Right ventricle myocardium inferior (tissue), 1 donor: ENCODE results near the gene PRSS27. TPM values are rescaled to one million over a fixed set of nuclear protein-coding genes. Genes with fewer than 3 reads are reported as not detected.
A peak's percentile ranks its signal among the peaks of the same experiment; 100 is the strongest.
"Not testable (repeated sequence)": the region's sequence is repeated elsewhere in the genome, so short reads cannot be mapped to it uniquely, and the experiment has no call there.

Experiments
- ATAC-seq: fragments of 200-7000 bp; cut with Tn5 transposase; one replicate; pipeline ENCODE4 v1.9.1; 2020; ENCODE audit warnings: mild to moderate bottlenecking, moderate library complexity
- DNase-seq: peaks from one replicate; pipeline ENCODE4 v3.0.0; 2021; ENCODE audit errors: missing footprints
- intact Hi-C: fragments of 100-400 bp; cut with DNase I; formaldehyde crosslinking; loops from one replicate; pipeline ENCODE4 v1.11.0; 2022
- total RNA-seq: library from RNA; stranded (reverse); fragmentation: NEBNext Ultra II Directional; extraction: Animal tissue kit (Norgen Biotek cat#: 25700); gene quantifications from one replicate; pipeline ENCODE4 v1.2.1, GENCODE V29; 2021
- donor health status: DM: no; HTN: yes; CAD: no; lungs with severe emphysema.

Gene PRSS27
- total RNA-seq, 1 donor from 2014 or later = 0.30 TPM

DNA sequence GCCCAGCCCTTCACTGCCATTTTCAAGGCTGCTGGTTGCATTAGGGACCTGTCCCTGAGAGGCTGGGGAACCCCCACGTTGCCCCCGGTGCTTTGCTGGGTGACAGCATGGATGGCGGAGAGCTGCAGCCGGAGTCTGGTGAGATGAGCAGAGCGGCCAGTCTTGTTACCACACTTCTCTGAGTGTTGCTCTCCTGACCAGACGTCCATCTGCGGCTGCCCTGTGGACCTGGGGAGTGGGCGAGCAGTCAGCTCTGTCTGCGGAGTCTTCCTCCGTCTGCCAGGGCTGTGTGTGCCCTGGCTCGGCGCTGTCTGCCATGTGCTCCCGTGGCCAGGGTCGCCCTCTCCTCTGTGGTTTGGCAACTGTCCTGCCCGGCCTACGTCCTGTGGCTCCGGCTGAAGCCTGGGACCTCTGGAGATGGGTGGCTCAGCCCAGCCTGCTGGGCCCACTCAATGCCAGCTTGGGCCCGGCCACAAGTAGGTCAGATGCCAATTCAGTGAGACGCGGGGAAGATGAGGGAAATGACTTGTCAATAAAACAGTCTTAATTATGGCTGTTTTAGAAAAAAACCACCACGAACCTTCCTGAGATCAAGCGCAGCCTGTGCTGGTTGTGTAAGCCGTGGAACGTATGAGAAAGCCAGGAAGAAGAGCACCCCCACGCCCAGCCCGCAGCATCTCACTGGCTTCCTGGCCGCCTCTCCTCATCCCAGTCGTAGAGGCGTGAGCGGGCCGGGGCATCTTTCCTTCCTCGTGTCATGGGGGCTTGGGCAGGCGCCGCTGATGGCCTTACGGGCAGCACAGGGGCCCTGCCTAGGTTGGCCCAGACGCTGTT lies 29.8 kb downstream of the PRSS27 start:
- peak; percentile 57 for DNase-seq
- ATAC-seq = no peak
- intact Hi-C loops = loop anchor here (10.0 kb wide), 1 partner anchor 175 kb away; no protein-coding TSS in a partner anchor

DNA sequence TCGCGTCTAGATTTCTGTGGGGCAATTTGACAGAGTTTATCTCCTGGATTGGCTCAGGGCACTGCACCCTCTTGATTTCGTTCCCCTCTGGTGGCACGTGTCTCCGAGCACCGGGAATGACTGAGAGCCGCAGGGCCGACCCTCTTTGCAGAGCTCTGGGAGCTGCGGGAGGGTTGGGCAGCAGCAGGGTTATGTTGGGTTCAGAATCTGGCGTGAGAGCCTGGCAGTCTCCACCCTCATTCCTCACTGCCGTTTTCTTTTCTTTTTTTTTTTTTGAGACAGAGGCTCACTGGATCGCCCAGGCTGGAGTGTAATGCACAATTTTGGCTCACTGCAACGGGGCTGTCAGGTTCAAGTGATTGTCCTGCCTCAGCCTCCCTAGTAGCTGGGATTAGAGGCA lies 30.6 kb downstream of the PRSS27 start:
- intact Hi-C loops, ATAC-seq, DNase-seq: not testable (repeated sequence)

DNA sequence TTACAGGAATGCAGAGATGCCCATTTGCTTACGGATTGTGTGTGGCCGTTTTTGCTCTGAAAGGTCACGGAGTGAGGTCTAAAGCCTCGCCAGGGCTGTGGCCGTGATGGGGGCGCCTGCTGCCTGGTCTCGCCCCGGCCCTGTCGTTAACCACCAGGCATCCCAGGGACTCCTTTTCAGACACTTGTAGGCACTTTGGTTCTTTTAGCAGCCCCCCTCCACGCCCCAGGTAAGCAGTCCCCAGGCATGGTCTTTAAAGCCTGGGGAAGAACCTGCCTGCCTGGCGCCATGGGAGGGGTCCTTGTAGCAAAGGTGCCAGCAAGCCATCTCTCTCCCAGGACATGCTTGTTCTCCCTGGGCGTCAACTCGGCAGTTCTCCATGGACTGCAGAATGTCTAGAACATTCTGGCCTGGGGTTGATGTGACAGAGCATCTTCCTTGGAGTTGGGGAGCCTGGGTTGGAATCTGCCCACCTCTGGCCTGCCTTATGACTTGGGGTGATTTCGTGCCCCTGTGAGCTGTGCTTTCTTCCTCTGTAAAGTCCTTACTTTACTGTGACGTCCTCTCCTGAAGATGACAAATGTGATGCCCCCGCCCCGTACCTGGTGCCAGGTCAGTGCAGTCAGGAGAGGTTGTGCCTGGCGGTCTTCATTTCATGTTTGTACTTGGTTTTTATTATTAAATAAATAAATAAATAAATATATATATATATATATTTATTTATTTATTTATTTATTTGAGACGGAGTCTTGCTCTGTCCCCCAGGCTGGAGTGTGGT lies 32.3 kb downstream of the PRSS27 start:
- no peak for ATAC-seq
- intact Hi-C loops = no loop called here
- peak; percentile 30 for DNase-seq

DNA sequence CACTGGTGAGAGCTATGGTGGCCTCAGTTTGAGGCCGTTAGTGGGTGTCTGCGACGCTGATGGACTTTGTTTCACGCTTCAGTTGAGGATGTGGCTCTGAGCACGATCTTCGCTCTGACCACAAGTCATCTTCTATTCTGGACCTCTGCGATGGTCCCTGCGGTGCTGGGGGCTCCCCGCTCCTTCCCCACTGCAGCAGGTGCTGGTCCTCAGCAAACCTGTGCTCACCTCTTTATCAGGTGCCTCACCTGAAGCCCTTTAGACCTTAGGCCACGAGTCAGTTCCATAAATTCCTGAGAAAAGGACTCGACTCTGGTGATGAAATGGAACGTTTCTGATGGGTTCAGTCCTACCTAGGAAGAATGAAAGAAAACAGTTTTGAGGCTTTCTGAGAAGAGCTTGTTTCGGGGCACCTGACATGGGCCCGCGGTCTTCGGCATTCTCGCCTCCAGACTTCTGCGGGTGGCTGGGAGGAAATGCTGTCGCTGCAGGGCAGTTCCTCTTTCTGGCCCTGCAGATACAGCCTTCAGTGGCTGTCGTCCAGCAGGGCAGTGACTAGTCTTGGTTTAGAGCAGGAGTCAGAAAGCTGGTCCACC lies 33.0 kb downstream of the PRSS27 start:
- intact Hi-C loops = no loop called here
- ATAC-seq = no peak
- peak; percentile 87 for DNase-seq

DNA sequence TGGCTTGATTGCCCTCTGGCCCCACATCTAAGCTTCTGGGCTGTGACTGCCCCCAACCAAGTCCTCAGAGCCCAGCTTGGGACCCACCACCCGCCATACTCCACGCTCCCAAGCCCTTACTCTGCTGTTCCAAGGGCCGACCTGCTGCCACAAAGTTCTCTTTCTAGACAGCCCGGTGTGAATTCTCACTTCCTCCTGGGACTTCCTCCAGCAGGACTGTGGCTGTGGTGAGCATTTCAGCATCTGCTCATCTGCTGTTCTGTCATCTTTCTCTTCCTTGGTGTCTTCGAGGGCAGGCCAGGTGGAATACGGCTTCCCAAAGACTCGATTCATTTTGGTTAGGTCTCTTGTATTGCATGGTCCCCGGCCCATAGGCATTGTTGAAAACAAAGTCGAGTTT lies 33.9 kb downstream of the PRSS27 start:
- DNase-seq, intact Hi-C loops, ATAC-seq: not testable (repeated sequence)

DNA sequence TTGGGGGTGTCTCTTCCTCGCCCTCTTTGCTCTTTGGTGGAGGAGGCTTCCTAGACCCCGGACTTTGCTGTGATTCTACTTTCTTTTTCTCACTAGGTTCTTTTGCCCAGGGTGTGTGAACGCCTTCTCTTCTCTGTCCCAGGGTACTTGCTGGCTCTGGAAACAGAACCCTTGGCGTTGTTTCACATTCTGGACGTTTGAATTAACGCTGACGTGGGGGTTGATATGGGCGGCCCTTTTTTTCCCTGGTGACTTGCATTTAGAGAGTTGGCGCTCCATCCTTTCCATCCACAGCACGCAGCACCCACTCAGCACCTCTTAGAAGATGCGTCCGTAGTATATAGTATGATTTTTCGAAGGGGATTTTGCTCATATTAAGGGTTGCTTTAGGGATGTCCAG lies 37.0 kb downstream of the PRSS27 start:
- intact Hi-C loops, DNase-seq, ATAC-seq: not testable (repeated sequence)

DNA sequence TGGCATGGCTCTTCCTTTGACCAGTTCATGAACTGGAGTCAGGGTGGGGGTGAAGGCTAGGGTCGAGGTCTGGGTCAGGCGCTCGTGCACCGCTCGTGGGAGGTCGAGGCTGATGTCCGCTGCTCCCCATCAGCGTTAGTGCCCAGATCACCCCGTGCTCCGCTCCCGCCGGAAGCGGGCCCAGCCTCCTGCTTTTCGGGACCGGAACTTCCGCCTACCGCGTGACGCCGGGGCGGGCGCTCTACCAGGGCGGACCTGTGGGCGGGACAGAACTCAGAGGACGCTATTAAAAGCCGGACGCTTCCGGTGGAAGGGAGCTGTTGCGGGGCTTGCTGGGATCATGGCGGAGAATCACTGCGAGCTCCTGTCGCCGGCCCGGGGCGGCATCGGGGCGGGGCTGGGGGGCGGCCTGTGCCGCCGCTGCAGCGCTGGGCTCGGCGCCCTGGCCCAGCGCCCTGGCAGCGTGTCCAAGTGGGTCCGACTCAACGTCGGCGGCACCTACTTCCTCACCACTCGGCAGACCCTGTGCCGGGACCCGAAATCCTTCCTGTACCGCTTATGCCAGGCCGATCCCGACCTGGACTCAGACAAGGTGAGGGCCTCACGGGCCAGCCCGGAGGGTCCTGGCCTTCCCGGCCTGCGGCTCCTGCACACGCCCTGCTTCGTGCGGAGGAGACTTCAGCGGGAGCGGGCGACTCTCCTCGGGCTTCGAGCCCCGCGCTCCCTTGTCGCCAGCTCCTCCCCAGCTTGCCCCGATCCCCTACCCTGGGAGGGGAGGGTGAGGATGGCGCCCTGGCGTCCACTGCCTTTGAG lies 37.6 kb downstream of the PRSS27 start, which contains the start of gene KCTD5:
Gene KCTD5, plus strand, starts transcription at position 315 of the 813 bp plus-strand sequence. Its CDS starts 26 bp downstream, at position 341.
- intact Hi-C loops = no loop called here
- DNase-seq (peak; percentile 98), ATAC-seq (peak; percentile 95)

DNA sequence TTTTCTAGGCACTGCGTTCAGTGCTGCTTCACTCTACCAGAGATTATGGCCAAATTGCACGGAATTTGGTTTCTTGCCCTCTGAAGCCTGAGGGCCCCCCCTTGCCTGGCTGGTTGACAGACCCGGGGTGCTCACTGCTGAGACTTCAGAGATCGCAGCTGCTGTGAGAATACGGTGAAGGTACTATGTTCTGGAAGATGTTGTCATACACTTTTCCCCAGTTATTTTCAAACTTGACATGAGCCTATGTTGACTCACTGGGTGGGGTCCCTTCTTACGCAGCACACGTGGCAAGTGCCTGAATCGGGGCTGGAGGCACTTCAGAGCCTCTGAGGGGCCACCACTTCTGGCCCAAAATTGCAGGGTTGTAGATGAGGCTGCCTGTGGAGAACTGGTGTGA lies 39.7 kb downstream of the PRSS27 start:
- intact Hi-C loops, ATAC-seq: not testable (repeated sequence)

DNA sequence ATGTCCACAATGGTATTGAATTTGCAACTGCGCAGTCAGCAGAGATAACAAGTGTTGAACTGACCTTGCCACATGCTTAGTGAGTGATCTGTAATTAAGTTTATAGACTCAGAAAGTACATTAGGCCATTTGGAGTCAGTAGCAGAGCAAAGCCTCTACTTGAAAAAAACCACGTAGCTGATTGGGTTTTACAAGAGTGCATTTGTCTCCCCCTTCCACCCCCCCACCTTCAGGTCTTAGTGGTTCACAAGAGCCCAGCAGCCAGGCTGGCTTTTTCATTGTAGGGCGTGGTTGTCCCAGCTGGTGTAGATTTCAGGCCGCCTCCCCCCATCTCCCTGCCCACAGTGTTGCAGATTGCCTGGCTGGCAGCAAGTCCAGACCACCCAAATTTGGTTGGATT lies 40.1 kb downstream of the PRSS27 start:
- intact Hi-C loops, DNase-seq, ATAC-seq: not testable (repeated sequence)

More for the DNA sequence above, 39.7 kb downstream of the PRSS27 start:
- not testable (repeated sequence) for DNase-seq

DNA sequence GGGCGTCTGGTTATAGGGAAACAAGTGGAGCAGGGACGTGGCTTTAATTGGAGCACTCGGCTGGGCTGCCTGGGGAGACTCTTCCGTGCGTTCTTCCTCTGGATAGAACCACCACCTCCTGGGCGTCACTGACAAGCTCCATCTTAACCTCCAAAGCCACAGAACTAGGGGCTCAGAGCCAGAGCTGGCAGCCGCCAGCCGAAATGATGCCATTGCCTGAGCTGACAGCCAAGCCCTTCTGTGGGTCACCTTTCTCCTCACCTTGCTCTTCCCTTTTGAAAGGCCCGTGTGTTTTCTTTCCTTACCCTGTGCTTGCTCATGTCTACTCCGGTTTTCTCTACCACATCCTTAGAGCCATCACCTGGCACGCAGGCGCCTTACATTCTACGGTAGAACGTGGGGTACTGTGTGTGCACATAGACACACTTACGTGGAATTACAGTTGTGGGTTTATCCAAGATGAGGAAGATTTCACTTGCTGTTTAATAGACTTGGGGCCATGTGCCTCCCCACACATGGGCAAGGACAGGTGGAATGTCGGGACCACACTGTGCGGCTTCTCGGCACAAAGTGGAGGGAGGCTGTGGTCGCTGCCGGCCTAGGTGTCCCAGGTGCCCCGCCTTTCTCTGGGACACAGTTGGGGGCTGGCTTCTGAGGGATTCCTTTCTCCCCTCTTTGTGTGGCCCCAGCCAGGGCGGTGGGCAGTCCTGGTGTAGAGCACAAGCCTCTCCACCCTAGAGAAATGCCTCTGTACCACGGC lies 41.6 kb downstream of the PRSS27 start:
- ATAC-seq = not testable (repeated sequence)
- peak; percentile 33 for DNase-seq

DNA sequence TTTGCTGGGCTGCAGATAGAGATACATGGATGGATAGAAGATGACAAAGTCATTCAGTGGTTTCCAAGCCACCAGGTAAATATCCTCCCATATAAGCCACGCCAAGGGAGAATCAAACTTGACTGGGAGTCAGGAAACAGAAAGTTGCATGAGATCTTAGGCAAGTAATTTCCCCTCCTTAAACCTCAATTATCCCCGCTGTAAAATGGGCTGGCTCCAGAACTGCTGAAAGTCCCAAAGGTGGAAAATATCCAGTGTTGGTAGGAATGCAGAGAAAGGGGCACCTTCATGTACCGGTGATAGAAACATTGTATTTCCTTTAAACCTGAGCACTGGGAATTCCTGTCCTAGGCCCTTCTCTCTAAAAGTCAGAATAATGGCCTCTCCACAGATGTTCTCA lies 43.1 kb downstream of the PRSS27 start:
- DNase-seq, ATAC-seq, intact Hi-C loops: not testable (repeated sequence)

More for the DNA sequence above, 41.6 kb downstream of the PRSS27 start:
- intact Hi-C loops = not testable (repeated sequence)

DNA sequence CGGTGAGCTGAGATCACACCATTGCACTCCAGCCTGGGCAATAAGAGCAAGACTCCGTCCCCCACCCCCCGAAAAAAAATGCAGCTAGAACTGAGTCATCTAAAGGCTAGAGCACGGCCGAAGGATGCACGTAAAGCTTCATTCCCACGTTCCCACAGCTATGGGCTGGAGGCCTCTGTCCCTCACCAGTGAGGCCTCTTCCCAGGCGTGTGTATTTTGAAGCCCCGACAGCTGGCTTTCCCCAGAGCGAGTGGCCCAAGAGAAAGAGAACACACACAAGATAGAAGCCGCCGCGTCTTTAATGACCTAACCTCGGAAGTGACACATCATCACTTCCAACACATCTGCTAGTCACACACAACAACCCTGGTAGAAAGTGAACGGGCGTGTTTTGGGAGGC lies 44.3 kb downstream of the PRSS27 start:
- DNase-seq = no peak
- intact Hi-C loops = no loop called here

DNA sequence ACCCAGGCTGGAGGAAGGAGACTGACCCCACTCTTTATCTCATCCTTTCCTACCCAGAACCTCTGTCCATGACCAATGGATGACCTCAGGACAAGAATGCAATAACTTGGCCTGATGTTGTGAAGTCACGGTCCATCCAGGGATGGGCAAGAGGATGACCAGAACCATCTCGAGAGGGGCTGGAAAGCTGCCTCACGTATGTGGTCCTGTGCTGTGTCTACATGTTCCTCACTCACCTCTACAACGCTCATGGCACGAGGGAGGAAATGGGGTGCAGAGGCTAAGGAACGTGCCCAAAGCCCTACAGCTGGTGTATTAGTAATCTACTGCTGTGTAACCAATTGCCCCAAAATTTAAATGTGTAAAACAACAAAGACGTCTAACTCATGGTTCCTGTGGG lies 45.0 kb downstream of the PRSS27 start:
- no peak for DNase-seq
- ATAC-seq = no peak
- intact Hi-C loops = no loop called here

More for the DNA sequence above, 44.3 kb downstream of the PRSS27 start:
- ATAC-seq = no peak

DNA sequence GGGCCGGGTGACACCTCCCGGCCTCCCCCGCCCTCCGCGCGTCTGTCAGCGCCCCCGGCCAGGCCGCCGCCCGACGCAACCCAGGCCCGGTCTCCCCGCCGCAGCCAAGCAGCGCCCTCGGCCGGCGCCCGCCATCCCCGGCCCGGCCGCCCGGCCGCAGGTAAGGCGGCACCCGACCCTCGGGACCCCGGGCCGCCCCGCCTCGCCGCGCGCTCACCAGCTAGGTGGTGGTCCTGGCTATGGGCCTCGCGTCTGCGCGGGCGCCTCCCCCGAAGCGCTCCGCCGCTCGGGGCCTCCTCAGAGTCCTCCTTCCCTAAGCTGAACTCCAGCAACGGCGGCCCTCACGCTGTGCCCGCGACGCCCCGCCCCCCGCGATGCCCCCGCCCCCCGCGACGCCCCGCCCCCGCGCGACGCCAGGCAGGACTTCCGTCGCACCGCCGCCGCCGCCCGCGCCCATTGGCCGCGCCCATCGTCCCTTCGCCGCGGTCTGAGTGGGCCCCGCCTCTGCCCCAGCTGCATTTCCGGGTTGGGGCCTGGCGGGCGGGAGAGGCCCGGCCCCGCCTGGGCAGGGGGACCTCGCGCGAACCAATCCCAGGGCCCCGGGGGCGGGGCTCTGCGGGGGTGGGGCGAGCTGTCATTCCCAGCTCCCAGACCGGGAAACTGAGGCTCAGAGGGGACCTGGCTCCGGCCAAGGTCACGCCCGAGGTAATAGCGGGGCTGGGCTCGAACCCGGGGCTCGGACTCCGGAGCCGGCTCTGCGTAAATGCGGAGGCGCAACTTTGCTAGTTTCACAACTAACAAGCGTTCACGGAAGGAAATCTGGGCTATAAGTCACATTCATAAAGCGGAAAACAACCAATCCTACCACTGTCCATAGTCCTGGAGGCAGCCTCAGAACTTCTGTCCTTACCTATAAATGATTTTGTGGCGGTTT lies 46.7 kb downstream of the PRSS27 start:
- ATAC-seq = peak; percentile 98
- DNase-seq = peak; percentile 98
- intact Hi-C loops = no loop called here

DNA sequence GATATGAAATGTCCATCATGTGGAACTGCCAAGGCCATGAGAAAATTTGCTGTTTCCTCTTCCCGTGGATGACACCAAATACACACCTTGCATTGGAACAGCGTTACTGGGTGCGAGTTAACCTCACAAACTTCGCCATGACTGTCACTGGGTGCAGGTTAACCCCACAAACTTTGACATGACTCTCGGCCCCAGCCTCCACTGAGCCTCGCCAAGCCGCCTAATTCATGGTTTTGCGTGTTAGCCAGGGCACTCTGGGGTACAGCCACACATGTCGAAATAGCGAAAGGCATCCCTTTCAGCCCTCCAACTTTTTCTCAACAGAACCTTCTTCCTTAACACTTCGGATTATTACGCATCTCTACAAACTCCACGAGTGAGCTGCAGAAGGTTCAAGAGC lies 48.3 kb downstream of the PRSS27 start:
- no peak for DNase-seq
- intact Hi-C loops = no loop called here
- no peak for ATAC-seq

DNA sequence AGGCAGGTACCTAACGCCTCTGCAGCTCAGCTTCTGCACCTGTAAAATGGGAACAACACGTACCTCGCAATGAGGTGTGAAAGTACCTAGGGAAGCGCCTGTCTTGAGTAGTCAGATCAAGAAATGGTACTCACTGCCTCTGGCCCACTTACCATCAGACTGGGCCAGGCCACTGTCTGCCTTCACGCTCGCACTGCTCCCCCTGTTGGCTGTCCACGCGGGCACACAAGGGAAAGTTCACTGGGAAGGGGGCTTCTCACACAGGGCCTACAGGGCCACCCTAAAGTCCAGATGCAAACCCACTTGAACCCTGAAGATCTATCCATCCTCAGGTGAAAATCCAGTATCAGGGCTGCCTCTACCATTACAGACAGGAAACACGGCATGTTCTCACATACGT lies 48.8 kb downstream of the PRSS27 start:
- DNase-seq, intact Hi-C loops, ATAC-seq: not testable (repeated sequence)
